NCI-H128 (cell line): Measurements from ENCODE around the gene SAPCD2.

Experiments
- DNase-seq: peaks from one replicate; lab custom pipeline; 2025; ENCODE audit not compliant: unreplicated experiment; lab: John Stamatoyannopoulos, UW

The SAPCD2 gene

GRCh38 chr9:137107312-137107921, 37.1 kb upstream of the SAPCD2 start:
- no peak for DNase-seq

- no peak for DNase-seq
These were observed 36.4 kb upstream of the SAPCD2 start for GRCh38 chr9:137106662-137107250.

- DNase-seq = no peak
These were observed 35.7 kb upstream of the SAPCD2 start for GRCh38 chr9:137105814-137106661.

DNA sequence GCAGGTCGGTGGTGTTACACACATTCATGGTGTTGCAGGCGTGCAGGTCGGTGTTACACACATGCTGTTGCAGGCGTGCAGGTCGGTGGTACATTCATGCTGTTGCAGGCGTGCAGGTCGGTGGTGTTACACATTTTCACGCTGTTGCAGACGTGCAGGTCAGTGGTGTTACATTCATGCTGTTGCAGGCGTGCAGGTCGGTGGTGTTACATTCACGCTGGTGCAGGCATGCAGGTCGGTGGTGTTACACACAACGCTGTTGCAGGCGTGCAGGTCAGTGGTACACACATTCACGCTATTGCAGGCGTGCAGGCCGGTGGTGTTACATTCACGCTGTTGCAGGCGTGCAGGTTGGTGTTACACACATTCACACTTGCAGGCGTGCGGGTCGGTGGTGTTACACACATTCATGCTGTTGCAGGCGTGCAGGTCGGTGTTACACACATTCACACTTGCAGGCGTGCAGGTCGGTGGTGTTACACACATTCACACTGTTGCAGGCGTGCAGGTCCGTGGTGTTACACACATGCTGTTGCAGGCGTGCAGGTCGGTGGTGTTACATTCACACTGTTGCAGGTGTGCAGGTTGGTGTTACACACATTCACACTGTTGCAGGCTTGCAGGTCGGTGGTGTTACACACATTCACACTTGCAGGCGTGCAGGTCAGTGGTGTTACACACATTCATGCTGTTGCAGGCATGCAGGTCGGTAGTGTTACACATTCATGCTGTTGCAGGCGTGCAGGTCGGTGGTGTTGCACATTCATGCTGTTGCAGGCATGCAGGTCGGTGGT, 33.0 kb upstream of the SAPCD2 start:
- no peak for DNase-seq

DNA sequence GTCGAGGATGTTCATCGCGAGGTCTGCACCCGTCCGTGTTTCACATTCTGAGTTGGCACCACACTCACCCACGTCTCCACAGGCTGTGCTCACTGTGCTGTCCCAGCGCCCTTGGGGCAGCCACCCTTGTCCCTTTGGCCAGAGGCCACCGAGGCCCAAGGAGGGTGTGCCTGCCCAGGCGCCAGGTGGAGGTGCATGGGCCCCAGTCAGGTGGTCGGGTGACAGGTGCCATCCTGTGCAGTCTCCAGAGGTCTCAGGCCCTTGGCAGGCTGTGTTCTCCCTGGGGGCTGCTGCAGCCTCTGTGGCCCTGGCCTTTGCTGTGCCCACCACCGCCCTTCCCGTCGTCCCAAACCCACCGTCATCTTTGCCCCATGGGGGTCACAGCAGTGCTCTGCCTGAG, 28.9 kb upstream of the SAPCD2 start:
- no peak for DNase-seq

GRCh38 chr9:137097761-137098462, 27.6 kb upstream of the SAPCD2 start:
- DNase-seq = no peak

DNA sequence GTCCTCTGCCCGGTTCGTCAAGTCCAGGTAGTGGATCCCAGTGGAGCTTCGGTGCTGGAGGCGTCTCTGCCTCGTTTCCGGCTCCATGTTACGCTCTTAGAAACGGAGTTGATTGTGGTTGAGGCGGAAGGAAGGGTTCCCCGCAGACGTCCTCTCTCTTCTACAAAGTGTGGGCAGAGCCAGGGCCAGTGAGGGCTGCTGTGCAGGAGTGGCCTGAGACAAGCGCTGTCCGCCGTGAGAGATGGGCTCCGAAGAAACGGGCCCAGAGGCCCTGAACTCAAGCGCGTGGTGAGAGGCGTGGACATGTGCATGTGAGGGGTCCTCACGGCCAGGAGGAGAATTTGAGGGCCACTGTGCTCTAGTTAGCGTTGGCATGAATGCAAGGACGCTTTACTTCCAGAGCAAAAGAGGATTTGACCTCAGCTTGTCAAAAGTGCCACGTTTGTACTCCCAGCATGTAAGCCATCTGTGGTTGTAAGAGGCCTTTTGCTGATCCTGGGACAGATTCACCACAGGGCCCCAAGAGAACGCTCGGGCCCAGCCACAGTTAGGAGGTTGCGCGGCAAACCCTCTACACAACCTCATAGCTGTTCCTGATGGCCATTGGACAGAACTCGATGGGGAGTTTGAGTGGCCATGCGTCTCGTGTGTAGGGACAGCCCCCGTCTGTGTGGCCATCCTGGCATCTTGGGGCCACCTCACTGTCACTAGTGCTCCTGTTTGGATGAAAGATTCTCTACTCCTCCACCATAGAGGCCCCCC, 26.6 kb upstream of the SAPCD2 start:
- DNase-seq = no peak

DNA sequence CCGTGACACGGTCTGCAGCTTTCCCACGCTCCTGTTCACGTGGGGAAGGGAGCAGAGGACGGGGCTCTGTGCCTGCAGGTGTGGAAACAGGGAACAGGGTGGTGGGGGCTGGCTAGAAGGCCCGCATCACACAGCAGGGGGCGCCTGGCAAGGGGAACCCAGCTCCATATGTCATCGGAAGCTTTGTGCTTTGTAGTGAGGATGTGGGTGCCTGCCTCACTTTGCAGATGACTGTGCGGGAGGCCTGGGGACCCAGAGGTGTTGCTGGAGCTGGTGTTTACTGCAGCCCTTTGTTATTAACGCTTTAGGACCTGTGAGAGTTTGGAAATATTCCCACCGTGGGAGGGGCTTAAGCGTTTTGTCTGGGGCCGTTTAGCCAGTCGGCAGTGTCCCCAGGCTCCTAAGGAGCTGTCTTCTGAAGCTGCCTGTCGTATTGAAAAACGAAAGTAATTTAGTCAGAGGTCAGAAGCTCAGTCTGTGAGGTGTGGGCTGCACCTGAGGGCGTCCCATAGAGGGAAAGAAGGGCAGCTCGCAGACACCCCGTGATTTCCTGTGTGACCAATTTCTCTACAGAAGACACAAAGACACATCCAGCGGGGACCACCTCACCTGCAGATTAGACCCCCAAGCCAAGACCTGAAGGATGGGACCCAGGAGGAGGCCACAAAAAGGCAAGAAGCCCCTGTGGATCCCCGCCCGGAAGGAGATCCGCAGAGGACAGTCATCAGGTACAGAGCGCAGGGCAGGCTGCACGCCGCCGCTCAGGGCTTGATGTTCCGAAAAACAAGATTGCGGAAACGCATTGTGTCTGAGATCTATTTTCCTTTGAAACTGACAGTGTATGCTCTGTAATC, 25.5 kb upstream of the SAPCD2 start:
- DNase-seq = no peak

DNA sequence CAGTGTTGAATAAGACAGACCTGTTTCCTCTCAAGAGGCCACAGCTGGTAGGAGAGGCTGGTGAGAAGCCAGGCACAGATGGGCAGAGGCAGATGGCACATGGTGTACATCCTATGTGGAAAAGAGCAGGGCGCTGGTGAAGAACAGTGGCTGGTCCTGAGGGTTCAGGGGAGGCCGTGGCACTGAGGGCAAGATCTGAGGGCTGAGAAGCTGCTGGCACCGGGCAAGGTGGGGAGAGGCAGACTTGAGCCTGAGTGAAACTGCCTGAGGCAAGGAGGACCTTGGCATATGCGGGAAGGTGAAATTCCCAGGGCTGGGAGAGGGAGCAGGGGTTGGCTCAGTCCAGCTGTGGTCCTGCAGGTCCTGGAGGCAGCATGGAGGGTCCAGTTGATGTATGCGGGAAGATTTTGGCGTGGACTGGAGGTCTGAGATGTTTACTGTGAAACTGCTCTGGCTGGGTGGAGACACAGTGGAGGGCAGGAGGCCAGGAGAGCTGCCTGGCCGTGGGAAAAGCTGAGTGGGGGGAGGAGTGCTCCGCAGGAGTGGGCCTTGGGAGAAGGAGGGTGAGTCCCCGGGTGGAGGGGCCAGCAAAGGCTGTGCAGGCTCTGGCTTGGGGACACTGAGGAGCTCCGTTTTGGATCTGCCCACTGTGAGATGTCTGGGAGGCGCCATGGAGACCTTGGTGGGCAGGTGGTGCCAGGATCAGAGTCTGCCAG, 19.0 kb upstream of the SAPCD2 start:
- DNase-seq = no peak

DNA sequence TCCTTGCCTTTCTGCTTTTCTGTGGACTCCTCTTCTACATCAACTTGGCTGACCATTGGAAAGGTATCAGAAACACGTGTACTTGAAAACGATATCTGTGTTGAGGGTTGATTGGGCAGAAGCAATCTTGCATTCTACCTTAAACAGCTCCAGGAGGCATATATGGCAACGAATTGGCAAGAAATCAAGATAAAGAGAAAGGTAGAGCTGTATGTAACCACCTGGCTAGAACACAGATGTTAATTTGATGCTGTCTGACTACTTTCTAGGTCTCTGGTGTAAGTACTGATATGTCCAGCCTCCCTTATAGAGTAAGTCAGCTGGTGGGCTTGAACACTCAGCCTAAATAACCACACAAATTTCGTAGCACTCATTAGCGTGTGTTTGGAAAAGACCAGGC, 17.8 kb upstream of the SAPCD2 start:
- no peak for DNase-seq

DNA sequence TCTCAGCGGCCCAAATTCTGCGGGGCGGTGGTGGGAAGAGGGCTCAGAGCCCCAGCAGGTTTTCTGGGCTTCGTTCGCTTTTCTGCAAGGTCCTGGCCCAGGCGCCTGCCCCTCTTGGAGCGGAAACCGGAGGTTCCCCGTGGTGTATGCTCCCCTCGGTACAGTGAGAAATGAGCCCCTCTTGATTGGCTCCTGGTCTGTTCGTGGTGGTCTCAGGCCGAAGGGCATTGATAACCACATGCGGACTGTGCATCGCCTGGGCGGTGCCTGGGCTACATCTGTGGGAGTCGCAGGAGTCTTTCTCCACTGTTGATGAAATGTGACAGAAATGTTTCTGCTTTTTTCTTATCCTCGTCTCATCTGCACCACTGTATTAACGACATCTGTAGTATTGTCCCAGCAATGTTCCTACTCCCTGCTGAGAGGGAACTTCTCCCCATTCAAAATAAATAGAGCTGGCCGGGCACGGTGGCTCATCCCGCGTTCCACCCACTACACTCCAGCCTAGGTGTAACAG, 17.1 kb upstream of the SAPCD2 start:
- no peak for DNase-seq

DNA sequence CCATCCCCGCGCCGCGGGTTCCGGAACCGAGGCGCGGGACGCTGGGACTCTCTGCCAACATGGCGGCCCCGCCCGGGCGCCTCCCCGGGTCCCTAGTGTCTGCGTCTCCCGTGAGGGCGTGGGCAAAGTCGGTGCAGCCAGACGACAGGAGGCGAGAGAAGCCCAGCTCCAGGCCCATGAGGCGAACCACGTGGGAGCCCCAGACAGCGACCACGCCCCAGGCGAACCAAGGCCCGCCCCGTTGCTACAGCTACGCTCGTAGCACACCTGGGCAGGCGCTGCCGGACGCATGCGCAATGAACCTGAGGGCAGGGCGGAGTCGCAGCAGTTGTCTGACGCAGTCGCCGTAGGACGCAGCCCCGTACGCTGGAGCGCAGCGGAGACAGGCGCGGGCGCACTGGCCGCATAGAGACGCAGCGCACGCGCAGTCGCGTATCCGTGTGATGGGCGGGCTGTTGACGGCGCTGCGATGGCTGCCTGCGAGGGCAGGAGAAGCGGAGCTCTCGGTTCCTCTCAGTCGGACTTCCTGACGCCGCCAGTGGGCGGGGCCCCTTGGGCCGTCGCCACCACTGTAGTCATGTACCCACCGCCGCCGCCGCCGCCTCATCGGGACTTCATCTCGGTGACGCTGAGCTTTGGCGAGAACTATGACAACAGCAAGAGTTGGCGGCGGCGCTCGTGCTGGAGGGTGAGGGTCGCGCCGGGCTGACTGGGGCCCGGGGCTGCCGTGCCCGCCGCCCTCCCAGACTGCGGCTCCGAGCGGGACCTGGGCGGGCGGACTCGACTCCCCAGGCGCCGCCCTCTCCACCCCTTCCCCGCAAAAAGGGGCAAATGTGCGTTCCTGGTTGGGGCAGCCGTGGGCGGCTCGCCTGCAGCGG, 16.4 kb upstream of the SAPCD2 start, which contains the start of gene MAN1B1:
TSS of gene MAN1B1 (plus strand) at position 455 of the 878 bp plus-strand sequence. CDS start at position 470, 15 bp downstream.
- DNase-seq = peak; percentile 97

- DNase-seq = no peak
These were observed 15.7 kb upstream of the SAPCD2 start for GRCh38 chr9:137085920-137086530.

GRCh38 chr9:137084526-137084925, 14.2 kb upstream of the SAPCD2 start:
- no peak for DNase-seq

DNA sequence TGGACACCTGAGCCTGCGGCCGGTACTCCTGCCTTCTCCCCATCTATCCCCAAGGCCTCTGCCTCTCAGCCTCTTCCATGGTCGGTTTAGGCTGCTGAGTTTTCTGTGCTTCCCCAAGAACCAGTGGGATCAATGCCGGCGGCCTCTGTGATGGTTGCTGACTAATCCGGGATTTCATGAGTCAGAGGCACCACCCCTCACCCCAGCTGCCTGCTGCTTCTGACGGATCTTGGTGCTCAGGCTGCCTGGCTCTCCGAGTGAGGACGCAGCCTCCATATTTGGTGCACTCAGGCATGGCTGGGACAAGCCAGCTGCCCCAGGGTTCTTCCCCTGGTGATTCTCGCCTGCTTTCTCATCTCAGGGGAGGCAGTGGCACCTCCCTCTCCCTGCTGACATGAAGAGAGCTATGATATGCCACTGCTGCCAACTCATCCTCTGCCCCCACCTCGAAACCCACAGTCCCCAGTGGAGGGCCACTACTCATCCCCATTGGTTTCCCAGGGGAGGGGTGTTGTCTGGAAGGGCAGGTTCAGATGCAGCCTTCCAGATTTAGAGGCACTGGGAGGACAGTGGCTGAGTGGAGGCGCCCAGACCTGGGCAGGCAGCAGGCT, 13.1 kb upstream of the SAPCD2 start:
- DNase-seq = no peak

GRCh38 chr9:137082925-137083290, 12.6 kb upstream of the SAPCD2 start:
- no peak for DNase-seq
